LNCaP clone FGC (cell line): ENCODE data around the gene HOXB2.
A peak's percentile ranks its signal among the peaks of the same experiment; 100 is the strongest.

ENCODE experiments used
- DNase-seq: peaks from one replicate; pipeline ENCODE4 v3.0.0-alpha.2; 2011; ENCODE audit warnings: low read depth
- H3K4me3 ChIP-seq: 2 replicates; pipeline ENCODE4 v1.5.1; 2011; ENCODE audit warnings: mild to moderate bottlenecking, low read depth, low read length, control low read depth
- CTCF ChIP-seq: IDR thresholded peaks from 2 replicates; pipeline ENCODE4 v1.5.1; 2012; ENCODE audit warnings: mild to moderate bottlenecking; ENCODE audit not compliant: control insufficient read depth, insufficient read depth; ENCODE audit errors: extremely low read depth

HOXB2 gene

GRCh38 chr17:48551214-48551555 is 6.3 kb upstream of the HOXB2 start:
- TF ChIP-seq CTCF, result no peak
- DNase-seq, result no peak

GRCh38 chr17:48550502-48551213 is 5.7 kb upstream of the HOXB2 start:
- H3K4me3 ChIP-seq, result no peak overlapping the region
- no peak for TF ChIP-seq CTCF
- DNase-seq, result no peak

More at GRCh38 chr17:48551214-48551555, 6.3 kb upstream of the HOXB2 start:
- no peak overlapping the region for H3K4me3 ChIP-seq

GRCh38 chr17:48549914-48550501 is 5.1 kb upstream of the HOXB2 start:
- no peak for TF ChIP-seq CTCF
- no peak for DNase-seq
- no peak overlapping the region for H3K4me3 ChIP-seq

GRCh38 chr17:48549281-48549630 is 4.3 kb upstream of the HOXB2 start:
- TF ChIP-seq CTCF, result no peak
- no peak for DNase-seq
- no peak overlapping the region for H3K4me3 ChIP-seq

- TF ChIP-seq CTCF, result no peak
- no peak overlapping the region for H3K4me3 ChIP-seq
- no peak for DNase-seq
Measured at GRCh38 chr17:48548523-48549280, 3.8 kb upstream of the HOXB2 start.

- TF ChIP-seq CTCF, result no peak
- peak overlapping the region; percentile 25 for H3K4me3 ChIP-seq
- no peak for DNase-seq
Measured at GRCh38 chr17:48547808-48548522, 3.1 kb upstream of the HOXB2 start.
